Neural crest cell (in vitro differentiated cells): ENCODE data around the gene UBE3C. TPM values are rescaled to one million over a fixed set of nuclear protein-coding genes. Genes with fewer than 3 reads are reported as not detected.
A peak's percentile ranks its signal among the peaks of the same experiment; 100 is the strongest.

Source experiments
- DNase-seq: peaks from one replicate; pipeline ENCODE4 v3.0.0; 2021; ENCODE audit warnings: low read depth, mixed read lengths, low spot score
- H3K27ac Mint-ChIP-seq: one replicate; pipeline ENCODE4 v1.8.0; 2021; ENCODE audit warnings: mild to moderate bottlenecking, mixed read lengths; ENCODE audit not compliant: unreplicated experiment
- H3K27me3 Mint-ChIP-seq: 2 replicates; pipeline ENCODE4 v1.8.0; 2021; ENCODE audit warnings: low read depth, mild to moderate bottlenecking, mixed read lengths
- H3K36me3 Mint-ChIP-seq: 2 replicates; pipeline ENCODE4 v1.8.0; 2021; ENCODE audit warnings: low read depth, mild to moderate bottlenecking, mixed read lengths
- H3K4me1 Mint-ChIP-seq: 2 replicates; pipeline ENCODE4 v1.8.0; 2021; ENCODE audit warnings: mixed read lengths
- H3K4me3 Mint-ChIP-seq: one replicate; pipeline ENCODE4 v1.8.0; 2021; ENCODE audit warnings: mild to moderate bottlenecking, mixed read lengths
- H3K9me3 Mint-ChIP-seq: 2 replicates; pipeline ENCODE4 v1.8.0; 2021; ENCODE audit warnings: mixed read lengths
- total RNA-seq: library from RNA; stranded (reverse); gene quantifications from 2 replicates; pipeline ENCODE4 v1.2.1, GENCODE V29; 2021
- TF ChIP-seq, protein P1 (sequence below): fragments of 200-600 bp; sonication (generic); conservative IDR thresholded peaks from 2 replicates; pipeline ENCODE4 v1.5.0; 2021; ENCODE audit warnings: antibody characterized with exemption, mild to moderate bottlenecking

Gene UBE3C
- total RNA-seq, 1 donor from 2014 or later: 46.8 TPM

DNA sequence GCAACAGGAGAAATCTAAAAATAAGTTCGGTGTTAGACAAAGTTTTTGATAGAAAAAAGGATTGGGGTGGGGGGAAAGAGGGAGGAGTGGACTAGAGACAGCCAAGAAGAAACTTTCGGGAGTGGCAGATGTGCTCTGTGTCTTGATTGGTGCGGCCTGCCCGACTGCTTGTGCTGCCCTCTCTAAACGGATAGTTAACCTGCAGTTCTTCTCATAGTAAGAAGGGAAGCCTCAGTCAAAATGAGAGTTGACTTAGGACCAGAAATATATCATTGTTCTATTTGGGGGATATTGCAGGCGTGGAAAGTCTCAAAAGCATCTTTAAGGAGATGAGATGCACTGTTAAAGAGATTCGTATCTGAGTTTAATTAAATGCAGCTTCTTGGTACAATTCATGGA lies 39.3 kb downstream of the UBE3C start:
- DNase-seq: no peak
- Mint-ChIP-seq H3K27ac (no peak overlapping the region), H3K9me3 (no peaks in the 10 kb centered on the region), H3K36me3 (peaks cover 10% of the 10 kb centered on the region), H3K4me3 (no peak overlapping the region), H3K27me3 (no peaks in the 10 kb centered on the region), H3K4me1 (no peaks in the 10 kb centered on the region)
- TF ChIP-seq, protein P1, sequence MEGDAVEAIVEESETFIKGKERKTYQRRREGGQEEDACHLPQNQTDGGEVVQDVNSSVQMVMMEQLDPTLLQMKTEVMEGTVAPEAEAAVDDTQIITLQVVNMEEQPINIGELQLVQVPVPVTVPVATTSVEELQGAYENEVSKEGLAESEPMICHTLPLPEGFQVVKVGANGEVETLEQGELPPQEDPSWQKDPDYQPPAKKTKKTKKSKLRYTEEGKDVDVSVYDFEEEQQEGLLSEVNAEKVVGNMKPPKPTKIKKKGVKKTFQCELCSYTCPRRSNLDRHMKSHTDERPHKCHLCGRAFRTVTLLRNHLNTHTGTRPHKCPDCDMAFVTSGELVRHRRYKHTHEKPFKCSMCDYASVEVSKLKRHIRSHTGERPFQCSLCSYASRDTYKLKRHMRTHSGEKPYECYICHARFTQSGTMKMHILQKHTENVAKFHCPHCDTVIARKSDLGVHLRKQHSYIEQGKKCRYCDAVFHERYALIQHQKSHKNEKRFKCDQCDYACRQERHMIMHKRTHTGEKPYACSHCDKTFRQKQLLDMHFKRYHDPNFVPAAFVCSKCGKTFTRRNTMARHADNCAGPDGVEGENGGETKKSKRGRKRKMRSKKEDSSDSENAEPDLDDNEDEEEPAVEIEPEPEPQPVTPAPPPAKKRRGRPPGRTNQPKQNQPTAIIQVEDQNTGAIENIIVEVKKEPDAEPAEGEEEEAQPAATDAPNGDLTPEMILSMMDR: no peak

GRCh38 chr7:157183832-157184231 lies 45.1 kb downstream of the UBE3C start:
- TF ChIP-seq, protein P1: no peak
- no peaks in the 10 kb centered on the region for H3K27me3 Mint-ChIP-seq
- DNase-seq: no peak
- H3K4me1 Mint-ChIP-seq: no peaks in the 10 kb centered on the region
- no peak overlapping the region for H3K4me3 Mint-ChIP-seq
- peaks cover 13% of the 10 kb centered on the region for H3K36me3 Mint-ChIP-seq
- H3K27ac Mint-ChIP-seq: no peak overlapping the region
- no peaks in the 10 kb centered on the region for H3K9me3 Mint-ChIP-seq

- H3K36me3 Mint-ChIP-seq: peaks cover 11% of the 10 kb centered on the region
- no peaks in the 10 kb centered on the region for H3K9me3 Mint-ChIP-seq
- no peak for DNase-seq
- H3K27ac Mint-ChIP-seq: no peak overlapping the region
- TF ChIP-seq, protein P1: no peak
- H3K4me1 Mint-ChIP-seq: no peaks in the 10 kb centered on the region
- no peak overlapping the region for H3K4me3 Mint-ChIP-seq
- H3K27me3 Mint-ChIP-seq: no peaks in the 10 kb centered on the region
Measured at GRCh38 chr7:157188091-157188665, 49.5 kb downstream of the UBE3C start.

GRCh38 chr7:157189405-157189804 lies 50.7 kb downstream of the UBE3C start:
- no peak for DNase-seq
- Mint-ChIP-seq H3K4me3 (no peak overlapping the region), H3K27ac (peak overlapping the region; percentile 94), H3K27me3 (no peaks in the 10 kb centered on the region), H3K9me3 (no peaks in the 10 kb centered on the region), H3K36me3 (peaks cover 18% of the 10 kb centered on the region), H3K4me1 (no peaks in the 10 kb centered on the region)
- TF ChIP-seq, protein P1: no peak

DNA sequence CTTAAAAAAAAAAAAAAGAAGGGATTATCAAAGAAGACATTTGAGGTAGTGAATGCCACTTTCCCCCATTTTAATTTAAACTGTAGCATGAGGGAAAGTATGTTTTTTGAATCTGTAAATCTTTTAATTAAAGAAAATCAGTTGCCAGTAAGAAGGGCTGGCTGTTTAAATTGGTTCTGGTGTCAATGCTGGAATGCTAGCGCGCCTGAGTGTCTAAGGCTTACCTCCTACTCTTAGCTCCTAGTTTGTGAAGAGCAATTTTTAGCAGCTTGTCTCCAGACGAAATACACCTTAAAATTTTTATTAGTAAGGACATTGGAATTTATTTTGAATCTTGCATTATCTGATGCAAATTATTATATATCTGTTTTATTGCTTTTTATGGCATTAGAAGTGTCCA lies 54.1 kb downstream of the UBE3C start:
- no peaks in the 10 kb centered on the region for H3K9me3 Mint-ChIP-seq
- DNase-seq: no peak
- H3K27ac Mint-ChIP-seq: no peak overlapping the region
- peaks cover 34% of the 10 kb centered on the region for H3K36me3 Mint-ChIP-seq
- TF ChIP-seq, protein P1: no peak
- no peaks in the 10 kb centered on the region for H3K27me3 Mint-ChIP-seq
- no peaks in the 10 kb centered on the region for H3K4me1 Mint-ChIP-seq
- H3K4me3 Mint-ChIP-seq: no peak overlapping the region

GRCh38 chr7:157193274-157193673 lies 54.5 kb downstream of the UBE3C start:
- Mint-ChIP-seq H3K4me3 (no peak overlapping the region), H3K9me3 (no peaks in the 10 kb centered on the region), H3K36me3 (peaks cover 37% of the 10 kb centered on the region), H3K27ac (no peak overlapping the region), H3K4me1 (no peaks in the 10 kb centered on the region), H3K27me3 (no peaks in the 10 kb centered on the region)
- DNase-seq: no peak
- TF ChIP-seq, protein P1: no peak
